SHP77 (cell line): Measurements from ENCODE around the gene ABLIM3.

ENCODE experiments used
- DNase-seq, 2 experiments: peaks; one replicate each; lab custom pipeline; 2025; lab: John Stamatoyannopoulos, UW

ABLIM3 gene

GRCh38 chr5:149141224-149141956, at the start of gene ABLIM3:
Gene ABLIM3, plus strand, starts transcription at chr5:149141493. Its CDS starts 603 bp downstream, at chr5:149142096.
- peak; percentile 32 to 72 for DNase-seq

GRCh38 chr5:149093625-149094024, 47.7 kb upstream of the ABLIM3 start:
- DNase-seq = no peak

DNA sequence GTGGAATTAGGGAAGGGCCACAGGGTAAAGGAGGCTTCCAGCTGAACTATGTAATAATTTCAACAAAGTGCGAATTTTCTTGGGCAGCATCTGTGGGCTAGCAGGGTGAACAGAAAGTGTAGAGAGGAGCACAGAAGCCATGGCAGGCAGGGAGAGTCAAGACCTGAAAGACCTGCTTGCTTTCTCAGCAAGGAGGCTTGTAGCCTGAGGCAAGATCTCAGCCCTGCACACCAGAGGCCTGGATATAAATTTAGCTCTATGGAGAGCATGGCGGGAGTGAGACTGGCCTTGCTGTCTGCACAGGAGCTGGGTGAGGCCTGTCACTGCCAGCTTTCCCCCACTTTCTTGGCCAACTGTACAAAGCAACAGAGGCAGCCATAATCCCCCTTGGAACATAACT, 46.3 kb upstream of the ABLIM3 start:
- no peak for DNase-seq

GRCh38 chr5:149099920-149100319, 41.4 kb upstream of the ABLIM3 start:
- DNase-seq = no peak

DNA sequence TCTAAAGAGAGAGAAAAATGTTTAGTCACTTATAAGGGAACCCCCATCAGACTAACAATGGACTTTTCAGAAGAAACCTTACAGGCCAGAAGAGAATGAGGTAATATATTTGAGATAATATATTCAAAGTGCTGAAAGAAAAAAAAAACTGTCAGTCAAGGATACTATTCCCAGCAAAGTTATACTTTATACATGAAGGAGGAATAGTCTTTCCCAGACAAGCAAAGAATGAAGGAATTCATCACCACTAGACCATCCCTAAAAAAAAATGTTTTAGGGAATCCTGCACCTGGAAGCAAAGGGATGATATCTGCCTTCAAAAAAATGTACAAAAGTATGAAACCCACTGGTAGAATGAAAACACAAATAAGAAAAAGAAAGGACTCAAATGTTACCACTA, 41.0 kb upstream of the ABLIM3 start:
- DNase-seq = no peak

DNA sequence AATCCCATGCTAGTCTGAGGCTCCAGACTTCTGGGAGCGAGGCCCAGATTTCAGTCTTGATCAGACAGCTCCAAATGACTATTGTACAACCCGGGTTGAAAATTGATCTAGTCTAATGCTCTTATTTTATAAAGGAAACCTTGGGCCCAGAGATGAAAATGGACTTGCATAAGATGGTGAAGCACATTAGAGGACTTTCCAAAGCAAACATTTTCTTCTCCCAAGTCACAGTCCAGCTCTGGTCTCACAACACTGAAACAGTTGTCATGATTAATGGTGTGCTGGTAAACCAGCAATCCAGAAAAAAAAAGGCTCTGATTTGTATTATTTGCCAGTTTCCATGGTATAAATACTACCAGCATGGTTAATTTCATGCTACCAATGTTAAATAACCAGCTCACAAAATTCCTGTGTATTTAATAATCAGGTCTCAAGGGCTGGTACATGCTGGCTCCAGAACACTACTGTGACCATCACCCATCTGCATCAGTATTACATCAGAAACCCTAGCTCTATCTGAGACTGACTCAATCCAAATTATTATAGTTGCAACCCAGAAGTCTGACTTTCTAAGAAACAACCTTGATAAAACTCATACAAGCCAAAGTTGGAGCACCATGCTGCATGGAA, 32.5 kb upstream of the ABLIM3 start:
- no peak for DNase-seq

DNA sequence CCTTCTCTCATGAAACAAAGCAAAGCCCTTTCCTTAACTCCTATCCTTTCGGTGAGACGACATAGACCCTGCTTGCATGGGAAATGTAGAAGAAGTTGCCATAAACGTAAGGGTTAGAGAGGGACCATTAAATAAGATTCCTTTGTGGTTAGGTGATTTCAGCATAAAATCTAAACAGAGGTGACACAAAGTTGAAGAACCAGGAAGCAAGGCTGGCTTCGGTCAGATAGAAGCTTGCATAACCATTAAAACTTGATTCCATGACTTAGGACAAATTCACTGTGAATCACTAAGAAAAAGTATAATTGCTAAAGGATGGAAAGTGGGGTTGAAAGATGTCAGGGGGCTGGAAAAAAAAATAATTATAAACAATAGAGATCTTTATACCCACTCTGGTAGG, 30.9 kb upstream of the ABLIM3 start:
- DNase-seq = no peak

GRCh38 chr5:149113669-149114068, 27.6 kb upstream of the ABLIM3 start:
- DNase-seq = no peak

DNA sequence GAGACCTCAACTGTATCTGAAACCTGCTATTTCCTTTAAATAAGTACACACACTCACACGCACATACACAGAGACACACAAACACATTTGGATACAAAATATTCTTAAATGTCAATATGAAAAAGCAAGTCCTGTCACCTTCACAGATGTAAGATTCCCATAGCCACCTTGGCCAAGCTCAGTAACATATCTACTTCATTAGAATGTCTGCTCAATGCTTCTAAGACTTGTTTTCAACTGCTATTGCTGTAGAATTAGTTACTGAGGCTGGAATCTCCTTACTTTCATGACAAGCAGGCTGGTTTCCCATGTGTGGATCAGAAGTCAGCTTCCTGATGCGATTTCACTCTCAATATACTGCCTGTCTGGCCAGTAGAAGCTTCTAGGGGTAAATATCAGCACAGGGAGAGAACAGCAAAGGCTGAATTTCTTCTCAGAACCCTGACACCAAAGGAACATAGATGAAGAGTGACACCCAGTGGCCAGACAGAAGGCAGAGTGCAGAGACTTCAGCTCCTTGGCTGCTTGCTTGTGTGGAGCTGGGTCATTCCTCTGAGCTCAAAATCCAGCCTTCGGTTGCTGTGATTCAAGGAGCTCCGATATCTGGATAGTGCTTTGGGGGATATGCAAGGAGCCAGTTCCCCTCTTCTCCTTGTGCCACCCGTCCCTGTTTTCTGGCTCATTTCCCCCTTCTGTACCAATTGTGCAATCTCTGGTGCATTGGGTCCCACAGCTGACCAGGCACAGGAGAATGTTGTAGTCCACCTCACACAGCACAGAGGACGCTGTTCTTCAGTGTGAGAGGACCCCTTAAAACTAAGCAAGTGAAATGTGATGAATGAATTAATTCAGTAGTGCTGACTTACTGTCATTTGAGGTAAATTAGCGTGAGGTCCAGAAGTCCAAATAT, 26.6 kb upstream of the ABLIM3 start:
- peak; percentile 56 for DNase-seq

DNA sequence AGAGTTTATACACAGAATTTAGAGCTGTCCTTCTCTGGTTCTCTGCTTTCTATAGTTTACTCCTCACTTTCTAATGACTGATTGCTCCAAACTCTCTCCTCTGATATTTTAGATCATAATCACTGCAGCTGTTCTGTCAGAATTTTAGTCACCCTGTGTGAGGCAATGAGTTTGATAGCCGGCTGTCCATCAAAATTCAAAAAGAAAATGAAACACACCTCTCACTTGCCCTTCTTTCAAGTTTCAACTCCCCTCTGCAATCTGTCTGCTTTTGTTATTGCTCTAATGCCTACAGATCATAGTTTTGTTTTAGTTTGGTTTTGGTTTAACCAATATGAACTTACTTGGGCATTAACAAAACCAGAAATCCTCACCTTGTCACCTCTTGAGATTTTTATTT, 23.3 kb upstream of the ABLIM3 start:
- no peak for DNase-seq

DNA sequence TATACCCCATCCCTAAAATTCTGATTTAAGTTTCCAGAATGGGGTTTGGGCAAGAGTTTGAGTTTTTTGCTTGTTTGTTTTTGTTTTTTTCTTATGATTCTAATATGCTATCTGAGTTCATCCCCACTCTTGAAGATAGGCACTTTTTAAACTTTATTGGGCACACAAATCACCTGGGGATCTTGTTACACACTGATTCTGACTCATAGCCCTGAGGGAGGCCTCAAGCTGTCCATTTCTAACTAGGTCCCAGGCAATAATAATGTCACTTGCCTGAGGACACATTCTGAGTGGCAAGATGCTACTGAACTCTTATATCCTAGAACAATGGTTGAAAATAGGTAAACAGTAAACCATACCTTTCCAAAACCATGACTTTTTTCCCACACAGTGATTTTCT, 22.8 kb upstream of the ABLIM3 start:
- DNase-seq = no peak

DNA sequence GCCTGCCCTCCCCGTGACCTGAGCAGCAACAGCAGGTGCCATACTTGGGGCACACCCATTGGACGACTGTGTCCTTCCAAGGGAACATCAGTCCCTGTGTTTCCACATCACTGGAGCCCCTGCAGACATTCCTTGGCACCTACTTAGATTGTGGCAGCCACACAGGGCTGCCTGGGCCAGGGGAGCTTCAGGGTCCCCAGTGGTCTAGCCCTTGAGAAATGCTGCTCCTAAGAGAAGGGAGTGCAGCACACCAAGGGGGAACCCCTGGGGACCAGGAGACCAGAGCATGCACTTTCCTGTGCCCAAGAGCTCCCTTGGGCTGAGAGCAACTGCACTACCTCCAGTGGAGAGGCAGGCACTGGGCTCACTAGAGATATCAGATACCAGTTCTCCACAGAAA, 20.1 kb upstream of the ABLIM3 start:
- DNase-seq = no peak

GRCh38 chr5:149123211-149123610, 18.1 kb upstream of the ABLIM3 start:
- DNase-seq = no peak

- peak; percentile 28 to 40 for DNase-seq
Observed at GRCh38 chr5:149125386-149125891, 15.9 kb upstream of the ABLIM3 start.

GRCh38 chr5:149126906-149127305, 14.4 kb upstream of the ABLIM3 start:
- no peak for DNase-seq

DNA sequence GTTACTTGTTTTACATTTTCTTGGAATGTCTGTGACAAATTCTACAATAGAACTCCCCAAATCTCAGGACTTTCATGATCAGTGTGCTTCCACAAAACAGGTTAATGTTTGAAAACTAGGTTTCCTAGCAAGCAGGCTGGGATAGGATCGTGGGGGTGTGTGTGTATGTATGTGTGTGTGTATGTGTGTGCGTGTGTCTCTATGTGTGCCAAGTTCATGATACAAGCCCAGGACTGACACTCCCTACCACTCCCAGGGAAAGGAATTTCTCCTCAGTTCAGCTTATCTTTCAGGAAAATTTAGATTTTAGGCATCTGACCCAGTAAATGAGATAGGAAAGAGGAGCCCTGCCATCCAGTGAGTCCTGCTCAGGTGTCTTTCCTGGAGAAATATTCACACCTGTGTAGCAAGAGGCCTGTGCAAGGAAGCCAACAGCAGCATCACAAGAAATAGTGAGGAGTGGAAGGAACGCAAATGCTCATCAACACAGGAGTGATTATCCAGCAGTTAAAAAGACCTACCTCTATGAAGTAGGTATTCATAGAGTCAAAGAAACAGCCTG, 13.8 kb upstream of the ABLIM3 start:
- DNase-seq = no peak

- peak in 1 of 2 experiments; percentile 51 for DNase-seq
Observed at GRCh38 chr5:149128023-149128875, 13.0 kb upstream of the ABLIM3 start.

DNA sequence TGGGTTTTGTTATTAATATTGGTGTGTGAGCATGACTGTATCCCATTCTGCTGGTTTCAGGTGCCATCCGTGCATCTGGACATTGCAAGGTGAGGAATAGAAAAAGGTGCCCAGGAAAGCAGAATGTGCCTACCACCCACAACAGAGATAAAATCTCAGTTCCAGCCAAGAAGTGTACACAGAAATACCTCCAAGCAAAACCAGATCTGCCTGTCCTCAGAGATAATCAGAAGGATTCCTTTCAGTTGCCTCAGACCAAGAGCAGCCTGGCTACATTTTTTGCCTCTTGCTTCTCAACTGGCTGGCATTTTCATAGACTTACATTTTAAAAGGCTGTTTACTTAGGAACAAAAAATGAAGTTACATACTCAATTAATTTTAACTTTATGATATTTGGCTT, 12.1 kb upstream of the ABLIM3 start:
- DNase-seq = no peak

GRCh38 chr5:149130121-149130914, 11.0 kb upstream of the ABLIM3 start:
- peak in 1 of 2 experiments; percentile 22 for DNase-seq

GRCh38 chr5:149132474-149132873, 8.8 kb upstream of the ABLIM3 start:
- DNase-seq = no peak
